CD4-positive, alpha-beta T cell treated with Interferon alpha-2 for 1 hour (primary cell): ENCODE results near the gene HAGHL.
A peak's percentile ranks its signal among the peaks of the same experiment; 100 is the strongest.

Experiments
- DNase-seq, 2 donors: peaks; one replicate each; pipeline ENCODE4 v3.0.0-alpha.2; 2020 to 2022

Gene HAGHL, protein sequence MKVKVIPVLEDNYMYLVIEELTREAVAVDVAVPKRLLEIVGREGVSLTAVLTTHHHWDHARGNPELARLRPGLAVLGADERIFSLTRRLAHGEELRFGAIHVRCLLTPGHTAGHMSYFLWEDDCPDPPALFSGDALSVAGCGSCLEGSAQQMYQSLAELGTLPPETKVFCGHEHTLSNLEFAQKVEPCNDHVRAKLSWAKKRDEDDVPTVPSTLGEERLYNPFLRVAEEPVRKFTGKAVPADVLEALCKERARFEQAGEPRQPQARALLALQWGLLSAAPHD

DNA sequence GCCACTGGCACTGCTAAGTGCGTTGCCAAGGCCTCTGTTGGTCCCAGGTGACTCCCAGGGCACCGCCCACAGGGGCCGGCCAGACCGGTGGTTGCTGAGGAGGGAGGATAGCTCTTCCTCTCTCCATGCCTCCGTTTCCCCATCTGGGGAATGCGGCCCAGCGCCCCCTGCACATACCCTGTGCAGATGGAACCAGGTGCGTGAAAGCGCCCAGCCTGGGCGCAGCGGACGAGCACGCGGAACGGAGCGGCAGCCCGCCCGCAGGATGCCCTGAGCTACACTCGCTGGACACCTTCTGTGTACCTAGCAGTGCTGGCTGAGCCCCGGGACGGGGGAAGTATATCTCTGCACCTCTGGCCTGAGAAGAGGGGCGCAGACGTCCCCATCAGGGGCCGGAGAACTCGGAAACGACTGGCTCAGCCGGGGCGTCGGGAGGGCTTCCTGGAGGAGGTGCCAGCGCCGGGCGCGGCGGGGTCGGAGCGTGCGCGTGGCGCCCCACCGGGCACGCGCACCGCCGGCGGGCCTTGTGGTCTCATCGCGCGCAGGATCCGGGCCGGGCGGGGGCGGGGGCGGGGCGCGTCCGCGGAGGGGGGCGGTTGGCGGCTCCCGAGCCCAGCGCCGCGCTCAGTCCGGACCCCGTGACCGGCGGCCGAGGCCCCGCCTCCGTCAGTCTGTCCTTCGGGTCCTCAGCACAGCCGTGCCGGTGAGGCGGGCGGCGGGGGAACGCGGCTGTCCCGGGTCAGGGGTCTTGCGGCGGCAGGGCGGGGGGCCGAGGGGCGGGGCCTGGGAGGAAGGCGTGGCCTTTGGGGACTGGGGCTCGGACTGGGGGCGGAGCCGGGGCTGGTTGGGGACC is at the start of gene HAGHL, which contains the start of gene CCDC78:
Gene HAGHL, plus strand, starts transcription at position 669 of the 853 bp plus-strand sequence. CDS start 404 bp downstream, outside the sequence.
Gene CCDC78, minus strand, starts transcription at position 6 of the 853 bp plus-strand sequence. CDS start 76 bp downstream, outside the sequence.
- DNase-seq = peak; percentile 58 to 76

DNA sequence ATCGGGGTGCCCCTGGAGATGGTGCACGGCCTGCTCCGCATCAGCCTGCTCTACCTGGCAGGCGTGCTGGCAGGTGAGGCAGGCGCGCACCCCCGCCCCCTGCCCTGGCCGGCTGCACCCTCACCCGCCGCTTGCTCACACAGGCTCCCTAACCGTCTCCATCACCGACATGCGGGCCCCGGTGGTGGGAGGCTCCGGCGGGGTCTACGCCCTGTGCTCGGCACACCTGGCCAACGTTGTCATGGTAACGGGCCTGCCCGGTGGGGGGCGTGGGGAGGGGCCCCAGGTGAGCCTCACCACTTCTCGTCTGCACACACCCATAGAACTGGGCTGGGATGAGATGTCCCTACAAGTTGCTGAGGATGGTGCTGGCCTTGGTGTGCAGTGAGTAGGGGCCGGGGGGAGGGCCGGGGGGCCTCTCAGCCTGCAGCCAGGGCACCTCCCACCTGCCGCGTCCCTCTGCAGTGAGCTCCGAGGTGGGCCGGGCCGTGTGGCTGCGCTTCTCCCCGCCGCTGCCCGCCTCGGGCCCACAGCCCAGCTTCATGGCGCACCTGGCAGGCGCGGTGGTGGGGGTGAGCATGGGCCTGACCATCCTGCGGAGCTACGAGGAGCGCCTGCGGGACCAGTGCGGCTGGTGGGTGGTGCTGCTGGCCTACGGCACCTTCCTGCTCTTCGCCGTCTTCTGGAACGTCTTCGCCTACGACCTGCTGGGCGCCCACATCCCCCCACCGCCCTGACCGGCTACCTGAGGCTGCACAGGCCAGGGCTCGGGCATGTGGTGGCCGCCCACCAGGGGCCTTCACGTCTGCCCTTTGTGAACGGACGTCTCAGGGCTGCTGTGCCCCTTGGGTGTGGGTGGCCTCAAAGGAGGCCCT is 49.4 kb upstream of the HAGHL start:
- DNase-seq = no peak

DNA sequence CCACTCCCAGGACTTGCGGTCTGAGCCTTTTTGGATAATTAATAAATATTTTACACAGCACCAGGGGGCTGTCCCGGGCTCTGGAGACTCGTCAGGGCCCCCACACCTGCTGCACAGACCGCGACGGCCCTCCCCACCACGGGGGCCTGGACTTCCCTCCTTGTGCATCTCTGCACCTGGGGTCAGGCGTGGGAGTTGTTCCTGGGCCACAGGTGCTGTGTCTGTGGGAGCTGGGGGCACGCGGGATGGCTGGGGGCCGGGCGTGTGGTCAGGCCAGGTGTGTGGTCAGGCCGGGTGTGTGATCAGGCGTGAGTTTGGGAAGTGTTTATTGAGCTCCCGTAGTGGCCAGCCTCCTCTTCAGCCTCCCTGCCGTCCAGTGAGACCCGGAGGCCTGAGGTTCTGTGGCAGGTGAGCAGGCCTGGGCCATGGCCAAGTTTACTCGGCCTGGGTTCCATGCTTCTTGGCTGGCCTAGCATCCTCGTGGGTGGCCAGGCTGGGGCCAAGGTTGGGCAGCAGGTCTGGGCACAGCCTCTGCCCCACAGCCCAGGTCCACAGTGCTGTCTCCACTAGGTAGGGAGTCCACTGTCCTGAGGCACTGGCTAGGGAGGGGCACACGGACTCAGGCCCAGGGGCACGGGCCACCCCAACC is 48.6 kb upstream of the HAGHL start:
- DNase-seq = no peak

DNA sequence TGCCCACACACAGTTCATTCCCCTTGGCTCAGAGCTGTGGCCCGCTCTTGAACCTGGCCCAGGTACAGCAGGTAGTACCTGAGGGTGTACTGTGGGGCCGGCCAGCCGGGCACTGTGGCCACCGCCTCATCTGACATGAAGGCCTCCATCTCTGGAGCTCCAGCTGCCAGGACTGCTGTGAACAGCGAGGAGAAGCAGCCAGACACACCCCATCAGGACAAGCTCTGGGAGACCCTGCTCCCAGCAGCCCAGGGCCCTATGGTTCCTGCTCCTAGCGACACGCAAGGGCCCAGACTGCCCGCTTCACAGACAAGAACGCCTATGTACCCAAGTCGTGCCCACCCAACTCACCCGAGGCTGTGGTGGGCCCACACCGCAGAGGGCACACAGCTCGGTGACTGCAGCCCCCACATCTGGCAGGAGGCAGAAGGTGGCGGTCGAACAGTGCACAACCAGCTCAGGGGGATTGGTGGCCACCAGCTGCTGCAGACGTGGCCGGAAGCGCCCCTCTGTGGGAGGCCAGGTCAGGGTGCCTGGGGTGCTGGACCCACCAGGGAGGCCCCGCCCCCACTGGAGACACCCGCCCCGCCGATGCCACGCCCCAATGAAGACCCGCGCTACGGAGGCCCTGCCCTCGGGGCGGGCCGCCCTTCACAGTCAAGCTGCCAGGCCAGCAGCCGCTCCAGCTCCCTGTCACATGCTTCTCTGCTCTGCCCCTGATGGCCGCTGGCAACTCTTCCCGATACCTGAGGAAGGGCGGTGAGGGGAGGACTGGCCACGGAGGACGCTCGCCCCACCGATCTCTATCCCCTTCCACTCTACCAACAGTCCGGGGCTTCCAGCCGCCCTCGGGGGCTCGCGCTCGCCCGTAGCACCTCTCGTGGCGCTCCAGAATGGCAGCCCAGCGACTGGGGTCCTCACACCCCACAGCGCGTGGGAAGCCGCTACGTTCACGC is 47.8 kb upstream of the HAGHL start:
- peak; percentile 55 to 68 for DNase-seq

DNA sequence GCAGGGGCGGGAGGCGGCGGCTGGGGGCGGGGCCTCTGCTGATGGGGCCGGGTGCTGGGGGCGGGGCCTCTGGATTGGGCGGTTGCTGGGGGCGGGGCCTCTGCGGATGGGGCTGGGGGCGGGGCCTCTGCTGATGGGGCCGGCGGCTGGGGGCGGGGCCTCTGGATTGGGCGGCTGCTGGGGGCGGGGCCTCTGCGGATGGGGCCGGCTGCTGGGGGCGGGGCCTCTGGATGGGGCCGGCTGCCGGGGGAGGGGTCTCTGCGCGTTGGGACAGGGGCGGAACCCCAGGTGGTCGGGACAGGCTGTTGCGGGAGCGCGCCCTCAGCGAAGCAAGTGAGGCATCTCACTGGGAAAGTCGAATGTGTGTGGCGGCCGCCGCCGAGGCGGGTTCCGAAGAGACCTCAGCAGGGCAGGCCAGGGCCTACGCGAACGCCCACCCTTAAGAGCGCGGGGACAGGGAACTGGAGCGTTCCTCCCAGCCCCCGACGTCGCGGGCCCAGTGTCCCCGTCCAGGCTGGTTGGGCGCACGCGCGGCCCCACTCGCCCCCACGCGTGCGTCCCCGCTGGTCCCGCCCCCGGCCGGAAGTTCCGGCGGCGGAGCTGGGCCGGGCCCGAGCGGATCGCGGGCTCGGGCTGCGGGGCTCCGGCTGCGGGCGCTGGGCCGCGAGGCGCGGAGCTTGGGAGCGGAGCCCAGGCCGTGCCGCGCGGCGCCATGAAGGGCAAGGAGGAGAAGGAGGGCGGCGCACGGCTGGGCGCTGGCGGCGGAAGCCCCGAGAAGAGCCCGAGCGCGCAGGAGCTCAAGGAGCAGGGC is 46.9 kb upstream of the HAGHL start, which contains the start of gene STUB1:
Gene STUB1, plus strand, starts transcription at position 597 of the 811 bp plus-strand sequence. Its CDS starts 116 bp downstream, at position 713.
- DNase-seq = peak; percentile 84 to 90

DNA sequence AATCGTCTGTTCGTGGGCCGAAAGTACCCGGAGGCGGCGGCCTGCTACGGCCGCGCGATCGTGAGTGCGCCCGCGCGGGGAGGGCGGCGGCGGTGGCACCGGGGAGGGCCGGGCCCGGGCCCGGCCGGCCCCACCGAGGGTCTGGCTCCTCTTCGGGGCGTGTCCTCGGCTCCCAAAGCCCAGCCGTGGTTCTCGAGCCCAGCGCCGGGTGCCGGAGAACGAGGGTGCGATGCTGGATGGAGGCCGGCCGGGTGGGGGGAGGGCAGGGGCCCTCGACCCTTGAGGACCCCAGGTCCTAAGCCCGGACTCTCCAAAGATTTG is 46.3 kb upstream of the HAGHL start:
- no peak for DNase-seq

DNA sequence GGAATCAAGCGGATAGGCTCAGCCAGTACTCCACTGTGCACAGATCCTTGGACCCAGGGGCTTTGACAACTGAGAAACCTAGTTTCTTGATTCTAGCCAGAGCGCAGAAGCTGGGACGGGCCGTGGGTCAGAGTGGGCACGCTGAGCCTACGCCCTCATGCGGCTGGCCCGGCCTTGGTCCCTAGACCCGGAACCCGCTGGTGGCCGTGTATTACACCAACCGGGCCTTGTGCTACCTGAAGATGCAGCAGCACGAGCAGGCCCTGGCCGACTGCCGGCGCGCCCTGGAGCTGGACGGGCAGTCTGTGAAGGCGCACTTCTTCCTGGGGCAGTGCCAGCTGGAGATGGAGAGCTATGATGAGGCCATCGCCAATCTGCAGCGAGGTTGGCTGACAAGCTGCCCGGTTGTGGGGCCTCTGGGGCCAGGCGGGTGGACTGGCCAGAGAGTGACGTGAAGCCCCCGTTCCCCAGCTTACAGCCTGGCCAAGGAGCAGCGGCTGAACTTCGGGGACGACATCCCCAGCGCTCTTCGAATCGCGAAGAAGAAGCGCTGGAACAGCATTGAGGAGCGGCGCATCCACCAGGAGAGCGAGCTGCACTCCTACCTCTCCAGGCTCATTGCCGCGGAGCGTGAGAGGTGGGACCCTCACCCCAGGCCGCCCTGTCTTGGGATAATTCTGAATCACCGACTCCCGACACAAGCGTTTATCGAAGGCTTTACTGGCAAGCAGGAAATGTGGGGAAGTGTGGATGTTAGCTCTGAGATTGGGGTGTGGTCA is 45.8 kb upstream of the HAGHL start:
- DNase-seq = no peak

DNA sequence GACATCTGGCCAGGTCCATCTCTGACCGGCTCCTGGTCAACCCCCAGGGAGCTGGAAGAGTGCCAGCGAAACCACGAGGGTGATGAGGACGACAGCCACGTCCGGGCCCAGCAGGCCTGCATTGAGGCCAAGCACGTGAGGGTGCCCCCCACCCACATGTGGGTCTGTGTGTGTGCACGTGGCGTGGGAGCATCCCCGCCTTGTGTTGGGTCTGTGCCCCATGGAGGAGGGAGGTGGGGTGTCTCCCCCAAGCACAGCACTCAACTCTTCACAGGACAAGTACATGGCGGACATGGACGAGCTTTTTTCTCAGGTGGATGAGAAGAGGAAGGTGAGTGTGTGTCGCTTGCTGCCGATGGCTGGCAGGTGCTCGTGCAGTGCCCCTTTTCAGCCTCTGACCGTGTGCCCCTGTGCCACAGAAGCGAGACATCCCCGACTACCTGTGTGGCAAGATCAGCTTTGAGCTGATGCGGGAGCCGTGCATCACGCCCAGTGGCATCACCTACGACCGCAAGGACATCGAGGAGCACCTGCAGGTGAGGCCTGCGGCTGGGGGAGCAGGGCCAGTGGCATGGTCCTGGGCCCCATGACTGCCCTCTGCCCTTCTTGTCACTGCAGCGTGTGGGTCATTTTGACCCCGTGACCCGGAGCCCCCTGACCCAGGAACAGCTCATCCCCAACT is 45.0 kb upstream of the HAGHL start:
- DNase-seq = no peak

DNA sequence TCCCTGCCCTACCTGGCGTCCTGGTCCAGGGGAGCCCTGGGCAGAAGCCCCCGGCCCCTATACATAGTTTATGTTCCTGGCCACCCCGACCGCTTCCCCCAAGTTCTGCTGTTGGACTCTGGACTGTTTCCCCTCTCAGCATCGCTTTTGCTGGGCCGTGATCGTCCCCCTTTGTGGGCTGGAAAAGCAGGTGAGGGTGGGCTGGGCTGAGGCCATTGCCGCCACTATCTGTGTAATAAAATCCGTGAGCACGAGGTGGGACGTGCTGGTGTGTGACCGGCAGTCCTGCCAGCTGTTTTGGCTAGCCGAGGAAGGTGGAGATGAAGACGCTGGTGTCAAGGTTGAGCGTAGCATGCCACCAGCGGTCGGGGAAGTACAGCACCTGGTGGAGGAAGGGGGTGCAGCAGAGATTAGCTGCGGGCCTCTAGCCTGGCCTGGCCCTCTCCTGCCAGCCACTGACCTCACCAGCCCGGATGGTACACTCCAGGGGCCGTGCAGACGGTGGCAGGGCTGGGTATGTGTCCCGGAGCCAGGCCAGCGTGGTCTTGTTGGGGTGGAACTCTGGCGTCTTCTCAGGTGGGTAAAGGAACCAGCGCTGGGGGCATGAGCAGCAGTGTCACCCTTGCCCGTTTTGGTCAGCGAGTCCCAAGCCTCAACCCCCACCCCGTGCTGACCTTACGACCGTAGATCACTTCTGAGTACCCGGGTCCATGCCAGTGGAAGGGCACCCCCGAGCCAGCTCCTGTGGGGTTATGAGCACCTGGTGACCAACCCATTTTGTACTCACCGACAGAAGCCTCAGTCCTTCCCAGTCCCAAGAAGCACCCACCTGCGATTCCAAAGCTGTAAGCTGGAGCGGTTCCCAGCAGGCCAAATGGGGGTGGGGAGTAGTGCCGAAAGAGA is 44.2 kb upstream of the HAGHL start:
- no peak for DNase-seq

DNA sequence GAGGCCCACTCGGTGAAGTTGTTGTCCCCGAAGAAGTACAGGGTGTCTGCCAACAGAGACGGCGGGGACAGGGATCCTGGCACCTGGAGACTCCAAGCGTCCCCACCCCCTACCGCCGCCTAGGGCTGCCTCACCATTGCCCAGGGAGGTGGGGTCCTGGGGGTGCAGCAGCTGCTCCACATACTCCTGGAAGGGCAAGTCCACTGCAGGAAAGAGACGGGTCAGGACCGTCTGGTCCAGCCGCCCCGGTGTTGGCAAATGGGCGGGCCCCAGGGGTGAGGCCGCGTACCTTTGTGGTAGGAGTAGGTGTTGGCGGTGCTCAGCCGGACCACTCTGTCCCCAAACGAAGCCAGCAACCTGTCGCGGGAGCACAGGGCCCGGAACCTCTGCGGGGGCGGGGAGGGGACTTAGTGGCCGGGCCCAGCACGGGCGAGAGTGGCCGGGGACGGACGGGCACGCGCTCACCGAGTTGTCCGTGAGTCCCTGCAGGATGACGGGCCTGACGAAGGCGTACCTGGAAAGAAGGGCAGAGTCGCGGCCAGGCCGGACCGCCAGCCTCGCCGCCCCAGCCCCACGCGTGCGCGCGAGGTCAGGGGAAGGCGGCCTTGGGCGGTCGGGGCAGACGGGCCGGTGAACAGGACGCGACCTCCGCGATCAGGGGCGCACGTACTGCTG is 43.4 kb upstream of the HAGHL start:
- DNase-seq = no peak

DNA sequence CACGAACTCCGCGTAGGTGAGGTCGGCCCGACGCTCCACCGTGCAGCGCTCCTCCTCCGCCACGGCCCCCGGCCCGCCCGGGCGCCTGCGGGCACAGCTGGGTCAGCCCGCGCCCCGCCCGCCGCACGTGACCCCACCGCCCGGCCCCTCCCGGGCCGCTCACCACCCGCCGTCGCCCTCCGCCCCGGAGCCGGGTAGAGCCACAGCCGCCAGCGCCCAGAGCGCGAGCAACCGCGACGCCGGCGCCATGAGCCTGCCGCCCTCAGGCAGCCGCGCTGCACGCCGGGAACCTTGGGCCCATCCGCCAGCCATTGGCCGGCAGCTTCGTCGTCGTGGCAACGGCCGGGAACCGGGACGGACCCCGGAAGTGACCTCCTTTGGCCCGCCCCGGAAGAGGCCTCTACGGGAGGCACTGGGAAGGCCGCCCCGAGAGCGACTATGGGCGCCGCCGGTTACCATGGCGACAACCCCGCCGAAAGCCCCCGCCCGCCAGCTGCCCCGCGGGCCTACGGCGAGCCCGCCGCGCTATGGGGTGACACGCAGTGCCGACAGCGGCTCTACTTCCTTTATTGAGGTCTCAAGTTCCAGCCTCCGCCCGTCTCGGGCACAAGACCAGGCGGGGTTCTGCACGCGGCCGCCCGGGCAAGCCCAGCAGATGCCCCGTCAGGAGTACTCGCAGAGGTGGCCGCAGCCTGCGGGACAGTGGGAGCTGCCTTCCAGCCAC is 42.7 kb upstream of the HAGHL start, which contains the start of gene JMJD8:
Gene JMJD8, minus strand, starts transcription at position 264 of the 724 bp plus-strand sequence. Its CDS starts 15 bp downstream, at position 249.
- DNase-seq = peak; percentile 97 to 98

DNA sequence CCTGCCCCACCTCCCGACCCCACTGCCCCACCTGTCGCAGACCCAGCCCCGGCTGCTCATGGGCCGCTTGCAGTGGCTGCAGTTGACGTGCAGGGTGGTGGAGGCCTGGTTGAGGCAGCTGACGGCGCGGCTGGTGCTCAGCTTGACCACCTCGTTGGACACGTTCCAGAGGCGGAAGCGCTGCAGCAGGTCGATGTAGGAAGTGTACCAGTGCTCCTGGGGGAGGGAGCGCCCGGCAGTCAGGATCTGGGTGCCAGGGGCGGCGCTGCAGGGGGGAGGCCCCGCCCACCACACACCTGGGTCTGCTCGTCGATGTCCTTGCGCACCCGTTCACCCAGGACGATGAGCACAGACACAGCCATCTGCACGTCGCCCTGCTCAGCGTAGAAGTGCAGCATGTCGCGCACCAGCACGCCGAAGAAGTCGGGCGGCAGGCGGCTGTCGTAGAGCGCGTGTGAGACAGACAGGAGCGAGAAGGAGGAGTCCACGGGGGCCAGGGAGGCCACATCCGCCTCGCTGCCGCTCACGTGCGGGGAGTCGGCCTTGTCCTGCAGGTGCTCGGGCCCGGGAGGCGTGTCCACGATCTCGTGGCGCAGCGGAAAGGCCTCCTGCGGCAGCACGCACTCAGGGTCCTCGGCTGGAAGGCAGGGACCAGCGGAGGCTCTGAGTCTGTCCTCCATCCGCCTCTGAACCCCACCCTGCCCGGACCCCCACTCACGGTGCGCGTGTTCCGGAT is 41.8 kb upstream of the HAGHL start:
- DNase-seq = no peak

DNA sequence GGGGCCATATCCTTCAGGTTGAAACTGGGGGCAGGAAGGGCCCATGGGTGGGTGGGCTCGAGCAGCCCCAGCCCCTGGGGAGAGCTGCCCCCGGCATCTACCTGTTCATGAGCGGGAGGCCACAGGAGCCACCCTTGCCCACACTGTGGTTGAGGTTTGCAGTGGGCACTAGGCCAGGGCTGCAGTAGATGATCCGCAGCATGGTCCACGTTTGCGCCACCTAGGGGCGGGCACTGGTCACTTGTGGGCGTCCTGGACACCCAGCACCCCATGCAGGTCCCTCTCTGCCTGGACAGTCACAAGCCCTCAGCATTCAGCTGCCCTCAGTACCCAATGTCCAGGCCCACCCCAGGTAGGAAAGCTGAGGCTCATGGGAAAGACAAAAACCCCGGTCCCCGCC is 40.9 kb upstream of the HAGHL start:
- no peak for DNase-seq

DNA sequence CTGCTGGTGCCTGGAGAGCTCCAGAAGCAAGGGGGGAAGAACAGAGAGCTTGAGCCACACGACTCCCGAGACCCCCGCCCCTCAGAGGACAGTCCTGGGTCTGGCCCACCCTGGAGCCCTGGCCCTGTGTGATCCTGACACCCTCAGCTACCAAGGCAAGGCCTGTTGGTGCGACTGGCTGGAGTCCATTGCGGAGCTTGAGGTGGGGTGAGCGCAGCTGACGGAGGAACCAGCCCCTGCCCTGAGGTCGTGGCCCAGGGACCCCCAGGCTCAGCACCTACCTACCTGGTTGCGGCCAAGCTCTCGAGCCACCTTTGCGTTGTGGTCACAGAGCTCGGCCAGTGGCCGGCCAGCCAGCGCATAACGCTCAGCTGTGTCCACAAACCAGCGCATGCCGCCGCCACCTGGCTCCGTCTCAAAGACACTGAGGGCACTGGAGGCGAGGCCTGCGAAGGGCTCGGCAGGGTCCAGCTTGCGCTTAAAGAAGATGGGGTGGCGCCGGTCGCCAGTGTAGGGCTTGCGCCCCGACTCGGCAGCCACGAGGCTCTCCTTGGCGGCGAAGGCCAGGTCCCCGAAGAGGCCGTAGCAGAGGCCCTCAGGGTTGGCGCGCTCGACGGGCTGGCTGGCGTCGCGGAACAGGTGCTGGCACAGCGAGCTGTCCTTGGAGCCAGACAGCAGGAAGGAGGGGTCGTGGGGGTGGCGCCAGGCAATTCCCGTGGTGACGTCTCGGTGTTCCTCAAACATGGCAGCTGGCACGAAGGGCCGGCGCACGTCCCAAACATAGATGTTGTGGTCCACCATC is 40.2 kb upstream of the HAGHL start:
- no peak for DNase-seq

DNA sequence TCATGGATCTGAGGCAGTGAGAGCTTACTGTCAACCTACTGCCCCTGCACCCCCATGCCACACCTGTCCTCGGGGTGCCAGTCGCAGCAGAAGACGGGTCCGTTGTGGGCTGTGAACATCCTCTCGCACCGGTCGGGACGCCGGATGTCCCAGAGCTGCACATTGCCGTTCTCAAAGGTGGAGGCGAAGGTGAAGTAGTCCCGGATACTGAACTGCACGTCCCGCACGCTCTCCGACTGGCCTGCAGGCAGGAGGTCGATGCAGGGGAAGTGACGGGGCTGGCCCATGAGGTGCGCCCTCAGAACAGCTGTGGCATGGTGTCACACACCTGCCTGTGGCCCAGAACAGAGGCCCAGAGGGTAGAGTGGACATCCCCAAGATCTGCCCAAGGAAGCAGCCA is 39.4 kb upstream of the HAGHL start:
- no peak for DNase-seq
